B cell (primary cell): ENCODE data around the gene TKFC. TPM values are rescaled to one million over a fixed set of nuclear protein-coding genes. Genes with fewer than 3 reads are reported as not detected.

Experiments
- ATAC-seq: fragments of 200-7000 bp; cut with Tn5 transposase; one replicate; pipeline ENCODE4 v1.10.0; 2021; ENCODE audit warnings: low read depth, mild to moderate bottlenecking, moderate number of reproducible peaks, moderate library complexity
- CTCF ChIA-PET: fragments of 350-600 bp; sonication (Branson Sonifier 250); formaldehyde crosslinking; loops from one replicate; lab custom pipeline; 2021; ENCODE audit warnings: antibody characterized with exemption, inconsistent platforms; lab: Charles Lee
- POLR2A ChIA-PET: fragments of 350-600 bp; sonication (Branson Sonifier 250); formaldehyde crosslinking; loops from one replicate; lab custom pipeline; 2021; ENCODE audit warnings: antibody characterized with exemption; lab: Charles Lee
- DNase-seq: peaks from one replicate; pipeline ENCODE4 v3.0.0; 2013
- H2AFZ ChIP-seq: 2 replicates; pipeline ENCODE4 v1.6.1; 2012; ENCODE audit warnings: mild to moderate bottlenecking, low read depth, low read length; ENCODE audit not compliant: insufficient read depth, poor library complexity, severe bottlenecking
- H3K27ac ChIP-seq, 2 donors: 1 replicate in 1 of 2; 2 replicates in 1 of 2; pipeline ENCODE4 v1.5.1; 2012 to 2013; ENCODE audit warnings: low read length in 2 of 2, mild to moderate bottlenecking in 2 of 2, moderate library complexity in 1 of 2
- H3K27me3 ChIP-seq, 4 experiments: fragments of 200-600 bp in 1 of 4; sonication (generic) in 1 of 4; replicated peaks in 1 of 4; 1 replicate in 2 of 4; 2 replicates in 2 of 4; pipeline versions ENCODE4 v1.6.1 to v1.7.0; 2013 to 2016; ENCODE audit warnings: low read length in 3 of 4, mild to moderate bottlenecking in 2 of 4, mixed read lengths in 1 of 4, moderate library complexity in 1 of 4; ENCODE audit not compliant: insufficient read depth in 4 of 4, control insufficient read depth in 3 of 4; ENCODE audit errors: control extremely low read depth in 1 of 4
- H3K36me3 ChIP-seq, 2 experiments: replicated peaks in 1 of 2; 1 replicate in 1 of 2; 2 replicates in 1 of 2; pipeline versions ENCODE4 v1.6.1 to v1.7.1; 2013; ENCODE audit warnings: low read length in 1 of 2; ENCODE audit not compliant: insufficient read depth in 2 of 2, control insufficient read depth in 1 of 2; ENCODE audit errors: control extremely low read depth in 1 of 2, extremely low read depth in 1 of 2
- H3K4me1 ChIP-seq, 2 donors: fragments of 200-600 bp in 1 of 2; sonication (generic) in 1 of 2; 1 replicate in 1 of 2; 2 replicates in 1 of 2; pipeline versions ENCODE4 v1.5.1 to v1.6.1; 2013 to 2017; ENCODE audit warnings: low read length in 2 of 2; ENCODE audit not compliant: control insufficient read depth in 2 of 2, insufficient read depth in 2 of 2
- H3K4me2 ChIP-seq: replicated peaks from 2 replicates; pipeline ENCODE3; 2012; ENCODE audit warnings: mild to moderate bottlenecking, low read depth, low read length; ENCODE audit not compliant: poor library complexity, severe bottlenecking
- H3K4me3 ChIP-seq, 5 experiments: fragments of 200-600 bp in 1 of 5; sonication (generic) in 1 of 5; 1 replicate in 3 of 5; 2 replicates in 2 of 5; pipeline versions ENCODE4 v1.5.1 to v1.7.0; 2011 to 2016; ENCODE audit warnings: low read length in 4 of 5, mild to moderate bottlenecking in 4 of 5, low read depth in 2 of 5, control low read depth in 1 of 5, moderate library complexity in 1 of 5; ENCODE audit not compliant: insufficient read depth in 1 of 5; ENCODE audit errors: control extremely low read depth in 1 of 5, extremely low read depth in 1 of 5
- H3K79me2 ChIP-seq: fragments of 200-600 bp; sonication (generic); one replicate; pipeline ENCODE4 v1.6.0; 2016; ENCODE audit warnings: low read length; ENCODE audit not compliant: control insufficient read depth, insufficient read depth
- H3K9ac ChIP-seq: fragments of 200-600 bp; sonication (generic); 2 replicates; pipeline ENCODE4 v1.6.1; 2017; ENCODE audit warnings: mild to moderate bottlenecking, low read length, moderate library complexity
- H3K9me3 ChIP-seq, 3 donors: one replicate each; pipeline versions ENCODE4 v1.6.1 to v1.7.1; 2013; ENCODE audit warnings: low read length in 2 of 3; ENCODE audit not compliant: control insufficient read depth in 2 of 3, insufficient read depth in 1 of 3; ENCODE audit errors: control extremely low read depth in 1 of 3
- H4K20me1 ChIP-seq: 2 replicates; pipeline ENCODE4 v1.6.0; 2012; ENCODE audit warnings: mild to moderate bottlenecking, low read length; ENCODE audit not compliant: insufficient read depth, control insufficient read depth, poor library complexity, severe bottlenecking
- H3K27ac Mint-ChIP-seq: one replicate; pipeline ENCODE4 v1.8.0; 2021; ENCODE audit warnings: mixed read lengths
- H3K27me3 Mint-ChIP-seq: one replicate; pipeline ENCODE4 v1.8.0; 2021; ENCODE audit warnings: mixed read lengths
- H3K4me1 Mint-ChIP-seq: one replicate; pipeline ENCODE4 v1.8.0; 2021; ENCODE audit warnings: mixed read lengths
- H3K4me3 Mint-ChIP-seq: one replicate; pipeline ENCODE4 v1.8.0; 2021; ENCODE audit warnings: mixed read lengths
- H3K9me3 Mint-ChIP-seq: one replicate; pipeline ENCODE4 v1.8.0; 2022; ENCODE audit warnings: mixed read lengths; ENCODE audit not compliant: insufficient read depth
- EZH2 ChIP-seq: IDR thresholded peaks from 2 replicates; pipeline ENCODE4 v1.6.1; 2012; ENCODE audit warnings: borderline replicate concordance, low read depth, mild to moderate bottlenecking, moderate library complexity, low read length; ENCODE audit not compliant: insufficient read depth, poor library complexity, severe bottlenecking
- WGBS: methylation state at CpG from one replicate; pipeline ENCODE4 v1.1.5; 2013; ENCODE audit warnings: missing lambda C conversion rate; ENCODE audit not compliant: insufficient coverage; 5-methylcytosine and 5-hydroxymethylcytosine counted together
- intact Hi-C: fragments of 100-400 bp; cut with micrococcal nuclease; formaldehyde crosslinking; loops from one replicate; pipeline ENCODE4 v1.10.0; 2022
- polyA plus RNA-seq: library from polyadenylated mRNA; depleted of rRNA; stranded (reverse); fragments of >200 nt; gene quantifications from 2 replicates; pipeline ENCODE4 v1.2.3, GENCODE V29; 2012
- total RNA-seq, 2 donors: library from RNA; stranded (reverse); fragments of 120-200 nt in 1 of 2; gene quantifications; 1 replicate in 1 of 2; 2 replicates in 1 of 2; pipeline versions ENCODE4 v1.2.3 to v1.2.4, GENCODE V29; 2013 to 2022
- TF ChIP-seq, protein P1 (sequence below): fragments of 200-600 bp; IDR thresholded peaks from one replicate; pipeline ENCODE4 v1.8.0; 2022; ENCODE audit warnings: antibody characterized with exemption, mild to moderate bottlenecking

The TKFC gene
- total and polyA plus RNA-seq, 2 donors (not counting 1 experiment from before 2014, with no cell fraction given): 82.3 to 86.3 TPM

DNA sequence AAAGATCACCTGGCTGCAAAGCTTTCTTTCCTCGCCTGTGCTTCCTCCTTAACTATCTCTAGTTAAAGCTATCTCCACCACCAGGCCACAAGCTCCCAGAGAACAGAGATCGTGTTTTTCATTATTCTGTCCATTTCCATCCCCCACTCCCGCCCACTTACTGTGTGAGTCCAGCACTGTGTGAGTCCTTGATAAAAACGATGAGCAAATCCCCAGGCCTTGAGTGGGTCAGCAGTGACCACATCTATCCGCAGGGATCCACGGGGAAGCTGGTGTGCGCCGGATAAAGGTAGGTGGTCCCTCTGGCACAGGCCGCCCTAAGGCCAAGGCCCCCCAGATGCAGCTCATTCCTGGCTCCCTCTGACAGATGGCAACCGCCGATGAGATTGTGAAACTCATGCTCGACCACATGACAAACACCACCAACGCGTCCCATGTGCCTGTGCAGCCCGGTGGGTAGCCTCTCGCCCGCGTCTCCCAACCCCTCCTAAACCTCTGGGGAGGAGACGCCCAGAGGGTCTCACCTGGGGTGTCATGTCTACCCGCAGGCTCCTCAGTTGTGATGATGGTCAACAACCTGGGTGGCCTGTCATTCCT, 9.3 kb downstream of the TKFC start:
- Histone ChIP-seq H3K4me2 (no peak overlapping the region), H3K9me3 (no peaks in the 10 kb centered on the region), H4K20me1 (peaks cover 18% of the 10 kb centered on the region), H3K27me3 (no peaks in the 10 kb centered on the region), H2AFZ (no peak overlapping the region), H3K4me1 (peaks cover 0 to 6% of the 10 kb centered on the region in 2 donors), H3K27ac (no peak overlapping the region), H3K9ac (no peak overlapping the region), H3K79me2 (peaks cover 8% of the 10 kb centered on the region), H3K4me3 (no peak overlapping the region), H3K36me3 (peaks cover 0 to 30% of the 10 kb centered on the region in 2 experiments)
- CTCF ChIA-PET: interaction anchor here (10.1 to 11.2 kb wide), 2 partner anchors 19 to 43 kb away, joined by 436 to 649 read pairs; partner anchors contain the start of genes CYB561A3 and TMEM138
- Mint-ChIP-seq H3K27me3 (no peaks in the 10 kb centered on the region), H3K4me3 (no peak overlapping the region), H3K27ac (peak overlapping the region; percentile 46), H3K9me3 (no peaks in the 10 kb centered on the region), H3K4me1 (peaks cover 24% of the 10 kb centered on the region)
- POLR2A ChIA-PET: interaction anchor here (0.6 kb wide), 1 partner anchor 427 kb away, joined by 3 read pairs; no protein-coding TSS in a partner anchor
- TF ChIP-seq, protein P1, sequence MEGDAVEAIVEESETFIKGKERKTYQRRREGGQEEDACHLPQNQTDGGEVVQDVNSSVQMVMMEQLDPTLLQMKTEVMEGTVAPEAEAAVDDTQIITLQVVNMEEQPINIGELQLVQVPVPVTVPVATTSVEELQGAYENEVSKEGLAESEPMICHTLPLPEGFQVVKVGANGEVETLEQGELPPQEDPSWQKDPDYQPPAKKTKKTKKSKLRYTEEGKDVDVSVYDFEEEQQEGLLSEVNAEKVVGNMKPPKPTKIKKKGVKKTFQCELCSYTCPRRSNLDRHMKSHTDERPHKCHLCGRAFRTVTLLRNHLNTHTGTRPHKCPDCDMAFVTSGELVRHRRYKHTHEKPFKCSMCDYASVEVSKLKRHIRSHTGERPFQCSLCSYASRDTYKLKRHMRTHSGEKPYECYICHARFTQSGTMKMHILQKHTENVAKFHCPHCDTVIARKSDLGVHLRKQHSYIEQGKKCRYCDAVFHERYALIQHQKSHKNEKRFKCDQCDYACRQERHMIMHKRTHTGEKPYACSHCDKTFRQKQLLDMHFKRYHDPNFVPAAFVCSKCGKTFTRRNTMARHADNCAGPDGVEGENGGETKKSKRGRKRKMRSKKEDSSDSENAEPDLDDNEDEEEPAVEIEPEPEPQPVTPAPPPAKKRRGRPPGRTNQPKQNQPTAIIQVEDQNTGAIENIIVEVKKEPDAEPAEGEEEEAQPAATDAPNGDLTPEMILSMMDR: no peak
- TF ChIP-seq EZH2: no peak
- ATAC-seq: no peak
- intact Hi-C loops: no loop called here
- 96% methylated on average over 18 of the region's 20 CpGs for WGBS
- no peak for DNase-seq
